ENCODE measurements around the gene ATP6V1C2. TPM values are rescaled to one million over a fixed set of nuclear protein-coding genes. Genes with fewer than 3 reads are reported as not detected.

Gene ATP6V1C2
- total and polyA plus RNA-seq, 9 of the 15 experiments (the other 6 are each of a cell fraction or from before 2014, with no cell fraction given), result 0.01 to 0.31 (median 0.10) TPM; not detected in 4

GRCh38 chr2:10796703-10797102 is 75.3 kb downstream of the ATP6V1C2 start:
- Histone ChIP-seq H3K9ac (ENCODE audit: insufficient read depth in 1 of 2, low read depth in 2 of 2, low read length in 2 of 2) (no peak overlapping the region), H3K27ac (ENCODE audit: extremely low read depth, low read depth, low read length) (no peak overlapping the region), H3K36me3 (ENCODE audit: control insufficient read depth, insufficient read depth, low read length) (peaks cover 95% of the 10 kb centered on the region), H2AFZ (ENCODE audit: low read depth, low read length) (no peak overlapping the region), H3K9me1 (ENCODE audit: control insufficient read depth, insufficient read depth, low read length) (peaks cover 3% of the 10 kb centered on the region), H3K9me3 (replicated peaks; ENCODE audit: control insufficient read depth, insufficient read depth, low read depth, low read length) (no peaks in the 10 kb centered on the region), H4K20me1 (replicated peaks; ENCODE audit: control insufficient read depth, insufficient read depth, low read length) (peaks cover 26% of the 10 kb centered on the region), H3K27me3 (ENCODE audit: control insufficient read depth in 2 of 2, insufficient read depth in 2 of 2, low read length in 2 of 2) (no peaks in the 10 kb centered on the region), H3K4me1 (replicated peaks in 1 of 2; ENCODE audit: control insufficient read depth in 2 of 2, insufficient read depth in 2 of 2, low read length in 2 of 2) (peaks cover 0 to 12% of the 10 kb centered on the region in 2 experiments; a peak in 2 of 5 replicates), H3K4me3 (no peak overlapping the region), H3K79me2 (ENCODE audit: control insufficient read depth, insufficient read depth, low read length) (peaks cover 65% of the 10 kb centered on the region), H3K4me2 (ENCODE audit: insufficient read depth, low read length) (no peak overlapping the region)
- TF ChIP-seq SMAD1 (IDR thresholded peaks at IDR 0.05; ENCODE audit: low read depth, low read length, partially characterized antibody) (no peak), ZNF699 (CRISPR knock-in tag; IDR thresholded peaks at IDR 0.05; ENCODE audit: insufficient replicate concordance) (no peak), IFI16 (CRISPR knock-in tag; IDR thresholded peaks at IDR 0.05) (no peak), ZNF639 (CRISPR knock-in tag; conservative IDR thresholded peaks at IDR 0.05 in 1 of 2, IDR thresholded peaks at IDR 0.05 in 1 of 2) (no peak)
- TF ChIP-seq, protein P1, sequence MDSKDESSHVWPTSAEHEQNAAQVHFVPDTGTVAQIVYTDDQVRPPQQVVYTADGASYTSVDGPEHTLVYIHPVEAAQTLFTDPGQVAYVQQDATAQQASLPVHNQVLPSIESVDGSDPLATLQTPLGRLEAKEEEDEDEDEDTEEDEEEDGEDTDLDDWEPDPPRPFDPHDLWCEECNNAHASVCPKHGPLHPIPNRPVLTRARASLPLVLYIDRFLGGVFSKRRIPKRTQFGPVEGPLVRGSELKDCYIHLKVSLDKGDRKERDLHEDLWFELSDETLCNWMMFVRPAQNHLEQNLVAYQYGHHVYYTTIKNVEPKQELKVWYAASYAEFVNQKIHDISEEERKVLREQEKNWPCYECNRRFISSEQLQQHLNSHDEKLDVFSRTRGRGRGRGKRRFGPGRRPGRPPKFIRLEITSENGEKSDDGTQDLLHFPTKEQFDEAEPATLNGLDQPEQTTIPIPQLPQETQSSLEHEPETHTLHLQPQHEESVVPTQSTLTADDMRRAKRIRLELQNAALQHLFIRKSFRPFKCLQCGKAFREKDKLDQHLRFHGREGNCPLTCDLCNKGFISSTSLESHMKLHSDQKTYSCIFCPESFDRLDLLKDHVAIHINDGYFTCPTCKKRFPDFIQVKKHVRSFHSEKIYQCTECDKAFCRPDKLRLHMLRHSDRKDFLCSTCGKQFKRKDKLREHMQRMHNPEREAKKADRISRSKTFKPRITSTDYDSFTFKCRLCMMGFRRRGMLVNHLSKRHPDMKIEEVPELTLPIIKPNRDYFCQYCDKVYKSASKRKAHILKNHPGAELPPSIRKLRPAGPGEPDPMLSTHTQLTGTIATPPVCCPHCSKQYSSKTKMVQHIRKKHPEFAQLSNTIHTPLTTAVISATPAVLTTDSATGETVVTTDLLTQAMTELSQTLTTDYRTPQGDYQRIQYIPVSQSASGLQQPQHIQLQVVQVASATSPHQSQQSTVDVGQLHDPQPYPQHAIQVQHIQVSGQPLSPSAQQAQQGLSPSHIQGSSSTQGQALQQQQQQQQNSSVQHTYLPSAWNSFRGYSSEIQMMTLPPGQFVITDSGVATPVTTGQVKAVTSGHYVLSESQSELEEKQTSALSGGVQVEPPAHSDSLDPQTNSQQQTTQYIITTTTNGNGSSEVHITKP (IDR thresholded peaks at IDR 0.05; ENCODE audit: partially characterized antibody), result no peak
- WGBS (ENCODE audit: insufficient coverage, low coverage, missing lambda C conversion rate), result 95% methylated on average over 2 of the region's 2 CpGs
- DNase-seq (ENCODE audit: extremely low read depth in 1 of 4, low spot score in 3 of 4) (no peak), ATAC-seq (no peak), FAIRE-seq (no peak)
- BruUV-seq (replicated peaks), result no TSS peak
- POLR2A ChIA-PET, result interaction anchor here (1.3 kb wide), 1 partner anchor 9 kb away, joined by 5 read pairs; no protein-coding TSS in a partner anchor
- CTCF ChIA-PET (ENCODE audit: low intra/inter-chr PET ratio), result no interaction called here
- intact Hi-C loops (cut with micrococcal nuclease), result no loop called here
- in situ Hi-C loops (cut with MboI), result no loop called here

All from K562 (cell line).